Erythroblast (primary cell): ENCODE results near the gene KIAA1549.

Experiments used
- GATA1 ChIP-seq: IDR thresholded peaks from 2 replicates; pipeline ENCODE4 v1.6.1; 2011; ENCODE audit warnings: low read depth, mild to moderate bottlenecking, control low read depth, low read length, moderate library complexity
- POLR2A ChIP-seq: IDR thresholded peaks from 2 replicates; pipeline ENCODE4 v1.6.1; 2011; ENCODE audit warnings: mild to moderate bottlenecking, low read length

- TF ChIP-seq POLR2A (no peak), GATA1 (no peak)
Measured at GRCh38 chr7:138832966-138833365, 148.2 kb downstream of the KIAA1549 start.
